Sigmoid colon (tissue), 4 donors: ENCODE measurements around the gene LRP1B.

Source experiments
- CTCF ChIP-seq, 4 experiments: fragments of 450-650 bp in 3 of 4; fragments of 200-600 bp in 1 of 4; IDR thresholded peaks; one replicate each; pipeline ENCODE4 v1.5.1; 2016 to 2019; ENCODE audit warnings: antibody characterized with exemption in 4 of 4, mild to moderate bottlenecking in 3 of 4, moderate library complexity in 2 of 4
- EP300 ChIP-seq, 4 donors: sonication (generic); formaldehyde crosslinking; IDR thresholded peaks; one replicate each; pipeline ENCODE4 v1.6.1; 2017; ENCODE audit warnings: antibody characterized with exemption in 4 of 4
- POLR2A ChIP-seq, 2 donors: fragments of 450-650 bp; IDR thresholded peaks; one replicate each; pipeline ENCODE4 v1.6.1; 2016; ENCODE audit warnings: antibody characterized with exemption in 2 of 2, mild to moderate bottlenecking in 2 of 2, moderate library complexity in 2 of 2
- POLR2AphosphoS5 ChIP-seq, 4 donors: sonication (generic); formaldehyde crosslinking; IDR thresholded peaks; one replicate each; pipeline ENCODE4 v1.6.1; 2017; ENCODE audit warnings: antibody characterized with exemption in 4 of 4

- TF ChIP-seq POLR2A (IDR thresholded peaks at IDR 0.05) (no peak), CTCF (IDR thresholded peaks at IDR 0.05) (no peak), EP300 (IDR thresholded peaks at IDR 0.05) (no peak), POLR2AphosphoS5 (IDR thresholded peaks at IDR 0.05) (no peak)
Measured at GRCh38 chr2:141554810-141555209, 576.0 kb downstream of the LRP1B start.
